NT2/D1 (cell line): ENCODE data around the gene CCL2.
"Not testable (repeated sequence)": the region's sequence is repeated elsewhere in the genome, so short reads cannot be mapped to it uniquely, and the experiment has no call there.

Experiments
- DNase-seq: peaks from one replicate; pipeline ENCODE4 v3.0.0-alpha.2; 2011; ENCODE audit warnings: low read depth, low spot score
- H3K27me3 ChIP-seq: 2 replicates; pipeline ENCODE4 v1.6.0; 2011; ENCODE audit warnings: mild to moderate bottlenecking; ENCODE audit not compliant: insufficient read length, insufficient read depth
- H3K36me3 ChIP-seq: 2 replicates; pipeline ENCODE4 v1.6.1; 2011; ENCODE audit warnings: mild to moderate bottlenecking, low read length, mixed read lengths; ENCODE audit not compliant: insufficient read depth, insufficient read length
- H3K4me1 ChIP-seq: 2 replicates; pipeline ENCODE4 v1.5.1; 2011; ENCODE audit not compliant: insufficient read depth, insufficient read length
- H3K4me3 ChIP-seq: 2 replicates; pipeline ENCODE4 v1.5.1; 2011; ENCODE audit warnings: low read depth; ENCODE audit not compliant: insufficient read length
- H3K9ac ChIP-seq: 2 replicates; pipeline ENCODE4 v1.6.0; 2011; ENCODE audit warnings: low read depth; ENCODE audit not compliant: insufficient read length
- H3K9me3 ChIP-seq: 2 replicates; pipeline ENCODE4 v1.5.1; 2011; ENCODE audit warnings: mild to moderate bottlenecking, low read length; ENCODE audit not compliant: insufficient read depth
- SUZ12 ChIP-seq: IDR thresholded peaks from 2 replicates; pipeline ENCODE4 v1.6.1; 2011; ENCODE audit not compliant: insufficient read length, insufficient read depth; ENCODE audit errors: extremely low read depth
- YY1 ChIP-seq: IDR thresholded peaks from 2 replicates; pipeline ENCODE4 v1.6.1; 2011; ENCODE audit not compliant: insufficient read length, insufficient read depth
- ZNF274 ChIP-seq: IDR thresholded peaks from 2 replicates; pipeline ENCODE4 v1.6.1; 2011; ENCODE audit warnings: mild to moderate bottlenecking, low read depth, low read length

The CCL2 gene

DNA sequence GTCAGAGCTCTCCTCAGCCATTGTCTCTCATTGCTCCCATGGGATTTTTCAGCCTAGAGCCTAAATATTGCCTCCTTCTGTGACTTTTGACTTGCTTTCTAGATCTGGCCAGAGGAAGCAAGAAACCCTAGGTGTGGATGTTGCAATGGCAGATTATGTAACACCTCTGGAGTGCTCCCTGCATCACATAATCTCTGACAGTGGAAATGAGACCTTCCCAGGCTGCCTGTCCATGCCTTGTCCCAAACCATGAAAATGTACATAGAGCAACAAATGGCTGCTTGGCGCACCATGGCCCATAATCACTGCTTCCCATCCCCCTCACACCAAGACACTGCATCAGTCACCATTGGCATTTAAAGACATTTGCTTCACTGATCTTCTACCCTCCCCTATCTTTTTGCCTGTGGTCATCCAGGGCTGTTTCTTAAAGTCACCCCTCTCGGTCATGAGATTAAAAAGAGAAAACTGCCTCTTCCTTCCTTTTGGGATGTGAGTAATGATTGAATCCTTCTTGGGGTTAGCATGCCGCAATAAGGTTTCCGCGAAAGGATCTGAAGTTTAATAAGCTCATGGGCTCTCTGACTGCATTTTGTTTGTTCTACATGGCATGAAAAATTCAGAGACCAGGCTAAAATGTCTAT is 34.2 kb upstream of the CCL2 start:
- TF ChIP-seq SUZ12 (no peak), ZNF274 (no peak), YY1 (no peak)
- no peaks in the 10 kb centered on the region for H3K27me3 ChIP-seq

DNA sequence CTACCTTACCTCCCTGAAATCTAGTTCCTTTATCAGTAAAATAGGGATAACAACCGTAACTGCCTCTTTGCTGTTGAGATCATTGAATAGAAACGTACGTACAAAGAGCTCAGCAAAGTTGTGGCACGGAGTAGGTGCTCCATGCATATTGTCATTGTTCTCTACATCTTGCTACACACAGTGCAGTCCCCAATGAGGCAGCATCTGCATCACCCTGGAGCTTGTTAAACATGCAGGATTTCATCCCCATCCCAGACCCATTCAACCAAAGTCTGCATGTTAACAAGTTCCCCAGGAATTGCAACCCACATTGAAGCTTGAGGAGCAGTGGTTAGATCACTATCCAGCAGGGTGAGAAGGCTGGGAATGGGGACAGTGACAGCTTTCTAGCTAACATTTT is 33.7 kb upstream of the CCL2 start:
- no peaks in the 10 kb centered on the region for H3K36me3 ChIP-seq
- no peak for DNase-seq
- no peak overlapping the region for H3K9ac ChIP-seq
- TF ChIP-seq SUZ12 (no peak), ZNF274 (no peak), YY1 (no peak)
- H3K9me3 ChIP-seq: no peaks in the 10 kb centered on the region
- no peaks in the 10 kb centered on the region for H3K27me3 ChIP-seq
- no peaks in the 10 kb centered on the region for H3K4me1 ChIP-seq
- no peak overlapping the region for H3K4me3 ChIP-seq

More for the DNA sequence above, 34.2 kb upstream of the CCL2 start:
- H3K9me3 ChIP-seq: no peaks in the 10 kb centered on the region
- no peak overlapping the region for H3K4me3 ChIP-seq
- DNase-seq: no peak
- no peaks in the 10 kb centered on the region for H3K36me3 ChIP-seq
- no peak overlapping the region for H3K9ac ChIP-seq
- H3K4me1 ChIP-seq: no peaks in the 10 kb centered on the region

DNA sequence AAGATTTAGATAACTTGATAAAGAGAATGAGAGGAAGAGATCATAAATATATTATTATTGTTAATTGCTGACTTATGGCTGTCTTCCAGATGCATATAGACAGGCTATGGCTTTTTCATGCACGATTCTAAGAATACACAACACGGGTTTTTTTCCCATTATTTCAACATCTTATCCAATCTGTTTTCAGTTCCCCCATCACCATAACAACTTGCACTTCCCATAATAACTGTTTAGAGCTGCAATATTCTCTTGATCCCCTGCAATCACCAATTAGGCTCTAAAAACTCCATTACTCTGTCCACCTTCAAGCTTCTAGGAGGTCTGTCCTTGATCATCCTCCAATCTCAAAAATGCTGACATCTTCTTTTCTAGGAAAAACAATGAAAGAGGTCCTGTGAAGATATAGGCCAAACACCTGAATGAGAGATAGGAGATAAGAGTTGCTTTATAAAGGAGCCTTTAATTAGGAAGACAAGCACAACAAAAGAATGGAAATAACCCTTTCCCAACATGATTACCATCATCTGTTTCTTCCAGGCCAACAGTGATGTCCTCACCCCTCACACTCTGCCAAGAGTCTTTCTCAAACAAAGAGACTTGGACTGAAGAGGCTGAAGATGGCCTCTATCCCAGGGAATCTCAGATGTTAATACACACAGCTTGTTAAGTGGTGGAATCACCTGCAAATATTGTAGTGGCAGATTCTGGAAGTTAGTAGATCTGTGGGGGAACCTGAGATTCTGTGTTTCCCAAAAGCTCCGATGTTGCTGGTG is 32.2 kb upstream of the CCL2 start:
- Histone ChIP-seq H3K4me1 (no peaks in the 10 kb centered on the region), H3K27me3 (no peaks in the 10 kb centered on the region), H3K4me3 (no peak overlapping the region), H3K9me3 (no peaks in the 10 kb centered on the region), H3K9ac (no peak overlapping the region), H3K36me3 (no peaks in the 10 kb centered on the region)
- no peak for DNase-seq
- TF ChIP-seq ZNF274 (no peak), SUZ12 (no peak)

DNA sequence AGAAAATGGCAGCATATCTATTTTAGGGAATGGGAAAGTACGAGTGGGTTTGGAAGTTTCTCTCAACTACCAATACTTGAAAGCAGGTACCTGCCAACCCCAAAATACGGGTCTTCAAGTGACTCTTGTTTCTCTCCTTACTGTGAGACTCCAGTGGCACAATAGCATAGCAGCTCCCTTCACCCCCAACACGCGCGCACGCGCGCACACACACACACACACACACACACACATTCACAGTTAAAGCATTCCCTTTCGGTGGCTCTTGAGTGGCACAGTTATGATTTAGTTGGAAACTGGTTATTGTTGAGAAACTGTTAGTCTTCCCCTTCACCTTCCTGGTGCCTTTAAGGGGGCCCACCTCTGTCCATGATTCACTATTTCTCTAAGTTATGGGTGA is 30.0 kb upstream of the CCL2 start:
- H3K27me3 ChIP-seq: no peaks in the 10 kb centered on the region
- TF ChIP-seq SUZ12: no peak
- TF ChIP-seq YY1: no peak
- no peak for TF ChIP-seq ZNF274
- H3K9me3 ChIP-seq: peaks cover 5% of the 10 kb centered on the region; the same call in 1 of the 2 replicates
- no peak overlapping the region for H3K9ac ChIP-seq
- DNase-seq: no peak
- H3K4me1 ChIP-seq: no peaks in the 10 kb centered on the region
- no peaks in the 10 kb centered on the region for H3K36me3 ChIP-seq
- H3K4me3 ChIP-seq: no peak overlapping the region

DNA sequence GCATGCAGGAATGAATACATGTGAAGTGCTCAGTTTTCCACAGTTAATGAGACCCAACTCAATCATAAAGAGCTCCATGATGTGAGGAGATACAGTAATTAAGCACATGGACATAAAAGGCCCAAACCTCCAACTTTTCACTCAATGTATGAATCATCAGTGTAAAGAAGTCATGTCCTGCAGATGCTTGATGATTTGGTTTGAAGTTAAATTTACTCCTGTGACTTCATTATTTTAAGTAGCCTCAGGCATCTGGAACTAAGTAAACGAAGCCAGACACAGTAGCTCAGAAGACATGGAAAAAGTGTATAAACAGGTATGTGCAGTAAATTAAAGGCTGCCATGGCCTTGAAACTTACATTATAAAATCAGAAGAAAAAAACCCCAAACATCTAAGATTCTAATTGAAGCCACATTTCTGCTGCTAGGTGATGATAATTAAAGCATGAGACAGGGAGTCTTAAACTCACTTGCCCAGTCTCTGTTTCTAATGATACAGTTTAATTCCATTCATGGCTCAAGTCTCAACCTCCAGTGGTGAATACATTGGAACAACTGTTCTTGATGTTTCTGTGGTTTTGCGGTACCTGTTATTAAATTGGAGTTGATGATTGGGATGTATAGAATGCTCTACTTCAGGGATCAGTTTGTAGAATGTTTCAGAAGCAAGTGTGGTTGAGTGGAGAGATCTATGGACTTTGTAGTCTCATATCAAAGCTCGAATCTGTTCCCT is 28.9 kb upstream of the CCL2 start:
- no peak overlapping the region for H3K4me3 ChIP-seq
- H3K9me3 ChIP-seq: peaks cover 5% of the 10 kb centered on the region; the same call in 1 of the 2 replicates
- DNase-seq: no peak
- H3K36me3 ChIP-seq: no peaks in the 10 kb centered on the region
- no peak overlapping the region for H3K9ac ChIP-seq
- no peak for TF ChIP-seq YY1
- TF ChIP-seq SUZ12: no peak
- no peak for TF ChIP-seq ZNF274
- no peaks in the 10 kb centered on the region for H3K4me1 ChIP-seq
- no peaks in the 10 kb centered on the region for H3K27me3 ChIP-seq

DNA sequence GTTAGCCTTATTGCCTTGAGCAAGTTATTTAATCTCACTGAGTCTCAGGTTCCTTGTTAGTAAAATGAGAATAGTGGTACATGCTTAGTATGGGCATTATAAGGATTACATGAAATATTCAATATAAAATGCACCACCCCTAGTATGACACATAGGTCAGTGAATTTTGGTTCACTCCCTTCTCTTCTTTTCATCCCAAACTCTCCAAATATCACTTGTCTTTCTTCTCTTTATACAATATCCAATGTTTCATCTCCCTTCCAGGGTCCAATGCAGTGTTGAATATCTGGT is 28.4 kb upstream of the CCL2 start:
- H3K36me3 ChIP-seq: no peaks in the 10 kb centered on the region

DNA sequence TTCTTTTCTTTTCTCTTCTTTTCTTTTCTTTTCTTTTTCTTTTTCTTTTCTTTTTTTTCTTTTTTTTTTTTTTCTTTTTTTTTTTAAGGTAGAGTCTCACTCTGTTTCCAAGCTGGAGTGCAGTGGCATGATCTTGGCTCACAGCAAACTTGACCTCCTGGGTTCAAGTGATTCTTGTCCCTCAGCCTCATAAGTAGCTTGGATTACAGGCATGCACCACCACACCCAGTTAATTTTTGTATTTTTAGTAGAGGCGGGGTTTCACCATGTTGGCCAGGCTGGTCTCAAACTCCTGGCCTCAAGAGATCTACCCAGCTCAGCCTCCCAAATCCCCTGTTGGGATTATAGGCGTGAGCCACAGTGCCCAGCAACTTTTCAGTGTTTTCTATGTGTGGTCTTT is 27.8 kb upstream of the CCL2 start:
- not testable (repeated sequence) for H3K36me3 ChIP-seq, H3K27me3 ChIP-seq, H3K9me3 ChIP-seq, H3K9ac ChIP-seq, H3K4me3 ChIP-seq, DNase-seq, H3K4me1 ChIP-seq

More for the DNA sequence above, 28.4 kb upstream of the CCL2 start:
- no peaks in the 10 kb centered on the region for H3K4me1 ChIP-seq
- no peak overlapping the region for H3K4me3 ChIP-seq
- no peak overlapping the region for H3K9ac ChIP-seq
- no peak for TF ChIP-seq YY1
- TF ChIP-seq ZNF274: no peak
- no peak for TF ChIP-seq SUZ12
- H3K9me3 ChIP-seq: peaks cover 5% of the 10 kb centered on the region; the same call in 1 of the 2 replicates
- DNase-seq: no peak
- no peaks in the 10 kb centered on the region for H3K27me3 ChIP-seq
